Ishikawa (cell line): ENCODE data around the gene DHRS12.

ENCODE experiments used
- CEBPB ChIP-seq: IDR thresholded peaks from 2 replicates; pipeline ENCODE4 v1.6.1; 2012
- CREB1 ChIP-seq: IDR thresholded peaks from 2 replicates; pipeline ENCODE4 v1.6.1; 2012; ENCODE audit warnings: low read depth
- EGR1 ChIP-seq: IDR thresholded peaks from 2 replicates; pipeline ENCODE4 v1.6.1; 2012
- EP300 ChIP-seq: IDR thresholded peaks from 2 replicates; pipeline ENCODE4 v1.6.1; 2012; ENCODE audit warnings: borderline replicate concordance
- FOXM1 ChIP-seq: IDR thresholded peaks from 2 replicates; pipeline ENCODE4 v1.6.1; 2012; ENCODE audit warnings: low read depth, borderline replicate concordance
- MAX ChIP-seq: IDR thresholded peaks from 2 replicates; pipeline ENCODE4 v1.6.1; 2012
- NFIC ChIP-seq: IDR thresholded peaks from 2 replicates; pipeline ENCODE4 v1.6.1; 2012
- RAD21 ChIP-seq: IDR thresholded peaks from 2 replicates; pipeline ENCODE4 v1.6.1; 2012; ENCODE audit warnings: low read depth
- REST ChIP-seq: IDR thresholded peaks from 2 replicates; pipeline ENCODE4 v1.6.1; 2012; ENCODE audit warnings: low read depth, mild to moderate bottlenecking
- TAF1 ChIP-seq: IDR thresholded peaks from 2 replicates; pipeline ENCODE4 v1.6.1; 2012; ENCODE audit warnings: low read depth, mild to moderate bottlenecking
- TCF12 ChIP-seq: IDR thresholded peaks from 2 replicates; pipeline ENCODE4 v1.6.1; 2012; ENCODE audit warnings: low read depth
- TEAD4 ChIP-seq: IDR thresholded peaks from 2 replicates; pipeline ENCODE4 v1.6.1; 2012
- YY1 ChIP-seq: IDR thresholded peaks from 2 replicates; pipeline ENCODE4 v1.6.1; 2012; ENCODE audit warnings: low read depth
- ZBTB7A ChIP-seq: IDR thresholded peaks from 2 replicates; pipeline ENCODE4 v1.6.1; 2012; ENCODE audit warnings: low read depth
- TF ChIP-seq, protein P1 (sequence below): IDR thresholded peaks from 2 replicates; pipeline ENCODE4 v1.6.1; 2012

Gene DHRS12

DNA sequence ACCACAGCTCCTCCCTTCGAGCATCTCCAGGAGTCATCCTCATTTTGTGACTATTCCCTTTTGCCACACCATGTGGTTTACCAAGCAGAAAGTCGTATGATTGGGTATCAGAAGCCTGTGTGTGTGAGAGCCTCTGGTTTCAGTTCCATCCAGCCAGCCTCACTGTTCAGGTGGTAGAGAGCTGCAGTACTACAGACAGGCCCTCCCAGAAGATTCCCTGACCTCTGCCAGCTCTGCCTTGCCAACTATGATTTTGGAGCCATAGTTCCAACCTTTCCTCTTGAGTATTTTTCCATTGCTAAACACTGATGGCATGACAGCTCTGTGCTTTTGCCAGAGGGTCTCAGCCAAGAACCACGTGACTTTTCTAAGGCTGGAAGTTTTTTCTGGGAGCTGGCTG is 82.5 kb downstream of the DHRS12 start:
- TF ChIP-seq ZBTB7A (no peak), EGR1 (no peak), YY1 (no peak), TEAD4 (no peak), TAF1 (no peak), FOXM1 (no peak), TCF12 (no peak), EP300 (no peak), NFIC (no peak), MAX (no peak), REST (no peak), CREB1 (no peak), RAD21 (no peak), CEBPB (no peak)
- TF ChIP-seq, protein P1, sequence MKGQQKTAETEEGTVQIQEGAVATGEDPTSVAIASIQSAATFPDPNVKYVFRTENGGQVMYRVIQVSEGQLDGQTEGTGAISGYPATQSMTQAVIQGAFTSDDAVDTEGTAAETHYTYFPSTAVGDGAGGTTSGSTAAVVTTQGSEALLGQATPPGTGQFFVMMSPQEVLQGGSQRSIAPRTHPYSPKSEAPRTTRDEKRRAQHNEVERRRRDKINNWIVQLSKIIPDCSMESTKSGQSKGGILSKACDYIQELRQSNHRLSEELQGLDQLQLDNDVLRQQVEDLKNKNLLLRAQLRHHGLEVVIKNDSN, result no peak

GRCh38 chr13:51719394-51719793 is 84.6 kb downstream of the DHRS12 start:
- TF ChIP-seq CEBPB, result no peak
- TF ChIP-seq TAF1, result no peak
- TF ChIP-seq, protein P1, result no peak
- TF ChIP-seq TEAD4, result no peak
- no peak for TF ChIP-seq NFIC
- TF ChIP-seq EP300, result no peak
- TF ChIP-seq TCF12, result no peak
- no peak for TF ChIP-seq ZBTB7A
